Limb (tissue), 2 donors: Measurements from ENCODE around the gene ADARB2.

Experiments
- DNase-seq, 2 donors: peaks; one replicate each; pipeline ENCODE4 v3.0.0-alpha.2; 2016; ENCODE audit errors: extremely low spot score in 2 of 2

ADARB2 gene

DNA sequence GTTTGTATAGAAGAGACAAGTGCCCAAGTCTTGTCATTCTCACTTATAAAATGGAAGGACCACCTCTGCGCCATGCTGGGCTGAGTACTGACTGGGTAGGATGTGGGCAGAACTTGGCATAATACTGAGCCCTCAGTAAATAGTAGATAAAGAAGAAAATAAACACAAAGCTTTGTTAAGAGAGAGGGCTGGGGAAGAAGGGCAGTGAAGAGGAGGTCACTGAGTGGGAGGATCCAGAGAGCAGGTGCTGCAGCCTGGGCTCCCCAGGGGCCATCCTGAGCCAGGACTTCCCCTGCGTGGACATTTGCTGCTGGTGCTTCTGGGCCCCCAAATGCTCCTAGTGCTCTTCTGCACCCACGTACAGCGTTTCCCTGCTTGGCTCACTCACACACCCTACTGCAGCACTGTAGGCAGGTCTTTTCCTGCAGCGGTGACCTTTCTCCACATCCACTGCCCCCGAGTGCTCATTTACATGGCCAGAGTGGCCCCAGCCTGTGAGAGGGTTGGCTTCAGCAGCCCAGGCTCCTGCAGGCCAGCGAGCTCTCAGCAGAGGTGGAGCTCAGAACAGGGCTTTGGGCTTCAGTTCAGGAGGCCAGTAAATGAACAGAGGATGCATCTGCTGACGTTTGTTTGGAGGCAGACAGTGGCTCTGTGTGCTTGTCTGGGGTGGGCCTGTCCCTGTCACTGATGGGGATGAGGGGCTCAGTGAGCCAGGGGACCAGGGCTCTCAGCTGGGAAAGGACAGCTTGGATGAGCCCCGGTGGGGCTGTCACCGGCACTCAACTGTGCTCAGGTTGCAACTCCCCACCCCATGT, 164.6 kb downstream of the ADARB2 start:
- no peak for DNase-seq

DNA sequence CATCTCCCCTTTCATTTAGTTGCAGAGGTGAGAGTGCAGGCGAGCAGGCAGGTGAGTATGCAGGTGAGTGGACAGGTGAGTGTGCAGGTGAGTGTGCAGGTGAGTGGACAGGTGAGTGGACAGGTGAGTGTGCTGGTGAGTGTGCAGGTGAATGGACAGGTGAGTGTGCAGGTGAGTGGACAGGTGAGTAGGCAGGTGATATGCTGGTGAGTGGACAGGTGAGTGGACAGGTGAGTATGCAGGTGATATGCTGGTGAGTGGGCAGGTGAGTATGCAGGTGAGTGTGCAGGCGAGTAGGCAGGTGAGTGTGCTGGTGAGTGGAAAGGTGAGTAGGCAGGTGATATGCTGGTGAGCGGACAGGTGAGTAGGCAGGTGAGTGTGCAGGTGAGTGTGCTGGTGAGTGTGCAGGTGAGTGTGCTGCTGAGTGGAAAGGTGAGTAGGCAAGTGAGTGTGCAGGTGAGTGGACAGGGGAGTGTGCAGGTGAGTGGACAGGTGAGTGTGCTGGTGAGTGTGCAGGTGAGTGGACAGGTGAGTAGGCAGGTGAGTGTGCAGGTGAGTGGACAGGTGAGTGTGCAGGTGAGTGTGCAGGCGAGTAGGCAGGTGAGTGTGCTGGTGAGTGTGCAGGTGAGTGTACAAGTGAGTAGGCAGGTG, 165.6 kb downstream of the ADARB2 start:
- DNase-seq: no peak

DNA sequence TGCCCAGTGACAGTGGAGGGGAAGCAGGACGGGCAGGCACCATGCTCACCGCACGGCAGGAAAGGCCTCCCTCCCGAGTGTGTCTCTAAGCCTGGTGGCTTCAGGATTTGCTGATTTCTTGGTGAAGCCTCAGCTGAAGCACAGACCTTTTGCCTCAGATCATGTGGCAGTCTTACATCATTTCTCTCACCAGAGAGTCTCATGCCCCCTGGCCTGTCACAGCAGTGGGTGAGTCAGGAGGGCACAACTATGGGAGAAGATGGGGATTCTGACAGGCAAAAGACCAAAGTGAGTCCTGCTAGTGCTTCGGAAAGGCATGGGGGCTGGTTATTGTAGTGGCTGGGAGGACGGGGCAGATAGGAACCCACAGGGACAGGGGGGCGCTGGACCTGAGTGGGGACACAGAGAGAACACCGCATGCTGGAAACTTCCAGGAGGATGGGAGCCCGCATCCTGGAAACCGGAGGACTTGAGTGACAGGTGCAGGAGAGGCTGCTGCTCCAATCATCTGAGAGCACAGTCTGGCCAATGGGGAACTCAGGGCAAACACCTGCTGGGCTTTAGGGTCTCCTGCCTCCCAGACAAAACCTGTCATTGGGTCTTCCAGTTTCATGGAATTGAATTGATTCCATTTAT, 166.8 kb downstream of the ADARB2 start:
- DNase-seq: no peak

DNA sequence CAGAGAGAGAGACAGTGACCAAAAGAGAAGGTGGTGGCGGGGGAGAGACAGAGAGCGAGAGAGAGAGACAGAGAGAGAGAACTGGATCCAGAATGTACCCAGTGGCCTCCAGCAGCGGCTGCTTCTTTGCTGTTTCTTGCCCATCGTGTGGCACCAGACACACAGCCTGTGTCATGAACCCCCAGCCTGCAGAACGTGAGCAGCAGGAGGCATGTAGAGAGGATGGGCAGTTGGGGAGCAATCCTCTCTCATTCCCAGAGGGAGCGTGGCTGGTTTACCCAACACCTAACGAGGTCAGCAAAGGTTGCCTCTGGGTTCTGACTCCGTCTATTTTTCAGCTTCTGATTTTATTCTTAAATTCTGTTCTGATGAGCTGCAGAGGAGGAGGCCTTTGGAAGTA, 168.1 kb downstream of the ADARB2 start:
- no peak for DNase-seq

DNA sequence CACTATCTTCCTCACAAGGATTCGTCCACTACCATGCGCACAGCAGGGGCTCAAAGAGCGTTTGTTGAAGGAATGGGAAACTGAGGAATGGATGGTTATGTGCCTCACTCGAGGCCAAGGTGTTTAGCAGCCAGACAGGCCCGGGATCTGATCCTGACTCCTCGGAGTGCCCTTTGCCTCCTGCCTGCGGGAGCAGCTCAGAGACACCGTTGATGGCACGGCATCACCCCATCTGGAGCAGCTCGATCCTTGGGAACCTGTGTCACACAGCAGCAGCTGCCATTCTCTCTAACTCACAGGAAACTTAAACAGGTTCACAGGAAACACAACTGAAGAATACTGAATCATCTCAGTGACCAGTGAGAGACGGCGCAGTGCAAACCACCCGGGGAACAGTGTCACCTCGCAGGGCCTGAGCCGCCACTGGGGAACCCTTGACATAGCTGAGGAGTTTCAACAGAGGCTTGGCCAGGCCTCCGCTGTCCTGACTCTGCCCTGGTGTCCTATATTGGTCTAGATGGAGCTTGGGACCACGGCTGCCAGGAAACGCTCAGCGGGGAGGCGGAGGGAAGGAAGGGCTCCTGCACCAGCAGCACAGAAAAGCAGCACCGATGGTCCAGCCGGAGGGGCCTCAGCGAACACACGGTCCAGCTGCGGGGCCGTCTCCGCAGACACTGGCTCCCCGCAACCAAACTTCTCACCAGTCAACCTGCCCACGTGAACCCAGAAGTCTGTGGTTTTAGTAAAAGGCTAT, 169.4 kb downstream of the ADARB2 start:
- no peak for DNase-seq

DNA sequence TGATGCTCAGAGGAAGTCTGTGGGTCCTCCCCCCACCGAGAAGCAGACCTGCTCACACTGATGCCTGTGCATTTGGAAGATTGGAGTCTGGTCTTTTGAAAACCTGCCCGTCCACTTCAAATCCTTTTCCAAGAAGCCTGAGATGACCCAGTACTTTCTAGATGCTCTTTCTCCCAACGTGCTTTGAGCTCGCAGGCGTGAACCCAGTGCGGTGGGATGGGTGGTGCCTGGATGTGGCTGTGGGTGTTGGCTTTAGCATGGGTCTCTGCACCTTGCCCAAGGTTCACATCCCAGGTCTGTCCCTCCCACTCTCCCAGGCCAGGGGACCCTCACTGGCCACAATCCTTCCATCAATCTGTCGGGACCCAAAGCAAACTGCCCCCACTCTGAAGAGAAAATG, 170.2 kb downstream of the ADARB2 start:
- DNase-seq: no peak

DNA sequence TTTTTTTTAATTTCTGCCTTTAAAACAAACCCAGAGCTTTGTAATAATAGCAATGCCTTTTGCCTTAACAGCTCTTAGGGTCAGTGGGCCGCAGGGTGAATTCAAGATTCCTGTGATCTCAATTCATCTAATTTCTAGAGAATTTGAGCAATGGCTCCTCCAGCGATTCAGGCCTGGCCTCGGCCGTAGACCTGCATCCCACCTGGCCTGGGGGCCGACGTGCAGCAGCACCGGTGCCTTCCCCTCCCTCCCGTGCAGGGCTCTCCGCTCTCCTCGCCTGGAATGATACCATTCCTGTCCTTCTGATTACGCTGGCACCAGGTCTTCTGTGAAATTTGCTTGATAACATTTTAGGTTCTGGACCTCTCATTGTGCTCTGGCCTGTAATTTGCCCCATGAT, 172.5 kb downstream of the ADARB2 start:
- DNase-seq: no peak

DNA sequence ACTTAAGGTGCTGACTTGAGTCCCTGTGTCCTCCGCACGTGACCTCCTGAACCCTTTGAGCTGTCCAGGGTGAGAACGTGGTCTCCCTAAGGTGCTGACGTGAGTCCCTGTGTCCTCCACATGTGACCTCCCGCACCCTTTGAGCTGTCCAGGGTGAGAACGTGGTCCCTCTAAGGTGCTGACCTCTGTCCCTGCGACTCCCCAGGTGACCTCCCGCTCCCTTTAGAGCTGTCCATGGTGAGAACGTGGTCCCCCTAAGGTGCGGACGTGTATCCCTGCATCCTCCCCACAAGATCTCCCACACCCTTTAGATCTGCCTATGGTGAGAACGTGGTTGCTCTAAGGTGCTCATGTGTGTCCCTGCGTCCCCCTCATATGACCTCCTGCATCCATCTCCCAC, 174.3 kb downstream of the ADARB2 start:
- no peak for DNase-seq

DNA sequence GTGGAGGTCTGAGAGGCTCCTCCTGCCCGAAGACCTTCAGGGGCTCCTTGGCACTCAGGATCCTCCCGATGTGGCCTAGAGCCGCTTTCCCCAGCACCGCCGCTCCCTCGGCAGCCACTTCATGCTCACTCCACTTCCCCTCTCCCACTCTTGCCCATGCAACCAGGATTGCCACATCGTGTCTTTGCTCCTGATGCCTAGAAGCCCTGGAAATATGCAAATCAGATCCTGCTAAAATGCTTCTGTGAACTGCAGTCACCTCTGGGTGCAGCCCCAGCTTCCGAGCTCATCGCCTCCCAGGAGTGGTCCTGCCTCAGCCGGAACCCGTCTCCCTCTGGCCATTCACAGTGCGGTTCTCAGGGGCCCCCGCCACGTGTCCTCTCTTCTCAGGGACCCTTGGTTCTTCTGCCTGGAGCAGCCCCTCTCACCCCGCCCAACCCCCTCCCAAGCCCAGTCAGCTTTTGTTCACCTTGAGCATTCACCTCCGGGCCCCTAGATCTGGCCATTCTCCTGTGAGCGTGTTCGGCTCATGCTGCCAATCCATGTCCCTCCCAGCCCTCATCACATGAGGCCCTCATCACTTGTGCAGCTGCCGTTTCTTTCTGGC, 175.5 kb downstream of the ADARB2 start:
- no peak for DNase-seq

DNA sequence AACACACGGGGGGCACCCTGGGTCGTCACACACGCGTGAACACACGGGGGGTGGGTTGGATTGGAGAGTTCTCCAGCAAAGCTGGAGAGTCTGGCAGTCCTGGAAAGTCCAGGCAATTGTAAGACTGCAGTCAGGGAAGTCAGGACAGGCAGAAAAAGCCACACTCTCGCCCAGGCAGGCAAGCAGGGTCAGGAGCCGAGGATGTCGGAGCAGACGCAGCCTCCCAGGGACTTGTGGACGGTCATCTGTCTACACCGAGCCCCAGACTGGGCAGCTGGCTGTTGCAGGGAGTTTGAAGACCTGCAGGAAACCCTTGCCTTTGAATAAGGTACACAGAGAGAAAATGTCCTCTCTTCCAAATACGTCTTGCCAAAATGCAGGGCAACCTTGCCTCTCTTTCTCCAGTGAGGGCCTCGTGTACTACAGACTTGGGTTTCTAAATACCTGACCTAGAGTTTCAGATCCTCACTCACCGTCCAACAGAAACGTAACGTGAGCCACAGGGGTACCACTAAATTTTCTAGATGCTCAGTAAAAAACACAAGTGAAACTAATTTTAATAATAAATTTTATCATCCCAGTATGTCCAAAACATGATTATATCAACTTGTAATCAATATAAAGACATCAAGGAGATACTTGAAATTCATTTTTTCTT, 176.7 kb downstream of the ADARB2 start:
- DNase-seq: no peak

DNA sequence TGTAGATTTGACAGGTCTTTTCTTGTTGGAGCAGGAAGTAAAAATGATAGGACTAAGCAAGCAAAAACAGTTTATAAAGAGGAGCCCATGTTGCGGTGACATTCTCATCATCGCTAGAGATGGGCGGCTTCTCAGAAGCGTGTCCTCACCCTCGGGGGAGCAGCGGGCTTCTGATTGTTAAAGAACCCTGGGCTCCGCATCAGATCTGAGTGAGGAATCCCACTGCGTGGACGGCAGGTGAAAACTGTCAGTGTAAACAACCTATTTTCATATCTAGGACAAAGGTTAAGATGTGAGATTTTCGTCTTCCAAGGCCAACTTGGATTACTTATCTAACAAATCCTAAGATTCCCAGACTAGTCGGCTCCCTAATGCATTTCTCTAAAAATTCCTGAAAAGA, 177.6 kb downstream of the ADARB2 start:
- no peak for DNase-seq

DNA sequence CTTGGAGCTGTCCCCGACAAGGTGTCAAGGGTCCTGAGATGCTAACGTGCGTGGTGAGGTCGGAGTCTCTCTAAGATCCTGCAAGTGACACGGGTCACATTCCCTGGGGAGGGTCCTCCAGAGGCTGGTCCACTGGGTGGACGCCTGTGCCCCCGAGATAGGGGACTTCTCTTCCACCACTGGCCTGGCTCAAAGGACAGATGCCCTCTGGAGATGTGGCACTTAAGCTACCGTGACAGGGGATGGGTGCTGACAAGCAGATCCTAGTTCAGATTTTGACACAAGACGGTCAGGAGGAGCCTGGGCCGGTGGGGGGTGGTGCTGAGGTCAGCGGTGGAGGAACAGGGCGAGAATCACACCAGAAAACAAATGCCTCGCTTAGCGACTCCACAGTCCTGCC, 178.0 kb downstream of the ADARB2 start:
- no peak for DNase-seq

DNA sequence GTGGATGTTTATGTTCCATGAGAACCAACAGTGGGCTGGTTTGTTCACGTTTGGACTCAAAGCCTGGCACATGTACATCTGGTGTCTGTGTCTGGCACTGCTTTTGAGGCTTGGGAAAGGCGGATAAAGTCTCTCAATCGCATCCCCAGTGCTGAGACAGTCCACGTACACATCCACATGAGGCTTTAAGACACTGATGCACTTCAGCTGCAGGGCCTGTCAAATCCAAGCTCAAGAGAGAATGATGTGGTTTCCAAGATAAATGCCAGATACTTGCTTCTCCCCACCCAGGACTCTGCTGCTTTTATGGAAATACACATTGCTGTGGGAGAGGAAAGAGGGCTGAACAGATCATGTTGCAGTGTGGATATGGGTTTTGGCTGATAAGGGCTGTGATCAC, 178.4 kb downstream of the ADARB2 start:
- no peak for DNase-seq

DNA sequence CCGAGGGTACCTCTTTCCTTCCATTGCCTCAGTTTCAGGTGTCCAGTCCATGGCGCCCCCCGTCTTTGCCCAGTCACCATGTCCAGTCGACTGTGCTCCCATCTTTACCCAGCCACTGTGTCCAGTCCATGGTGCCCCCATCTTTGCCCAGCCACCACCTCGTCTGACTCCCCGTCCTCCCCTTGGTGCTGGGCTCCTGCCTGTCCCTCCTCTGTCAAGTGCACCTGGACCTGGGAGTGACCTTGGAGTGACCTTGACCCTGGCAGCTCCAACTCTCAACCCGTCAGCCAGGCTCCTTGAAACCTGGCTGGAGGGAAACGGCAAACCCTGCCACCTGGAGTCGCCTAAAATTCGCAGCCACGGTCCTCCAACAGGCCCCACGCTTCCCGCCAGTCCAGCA, 180.2 kb downstream of the ADARB2 start:
- no peak for DNase-seq

DNA sequence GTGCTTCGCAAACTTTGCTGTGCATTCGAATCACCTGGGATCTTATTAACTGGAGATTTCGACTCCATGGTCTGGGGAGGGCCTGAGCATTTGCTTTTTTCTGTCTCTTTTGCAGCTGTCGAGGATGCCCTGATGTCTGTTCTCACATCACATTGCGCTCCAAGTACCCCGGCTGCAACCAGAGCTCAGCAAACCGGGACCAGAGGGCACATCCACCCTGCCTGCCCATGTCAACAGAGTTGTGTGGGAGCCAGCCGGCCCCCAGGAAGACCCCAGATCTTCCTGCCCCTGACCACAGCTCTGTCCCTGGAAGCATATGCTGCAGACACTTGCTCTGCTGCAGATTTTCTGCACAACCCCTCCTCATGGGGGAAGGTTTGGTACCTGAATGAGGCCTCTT, 180.8 kb downstream of the ADARB2 start:
- DNase-seq: no peak

DNA sequence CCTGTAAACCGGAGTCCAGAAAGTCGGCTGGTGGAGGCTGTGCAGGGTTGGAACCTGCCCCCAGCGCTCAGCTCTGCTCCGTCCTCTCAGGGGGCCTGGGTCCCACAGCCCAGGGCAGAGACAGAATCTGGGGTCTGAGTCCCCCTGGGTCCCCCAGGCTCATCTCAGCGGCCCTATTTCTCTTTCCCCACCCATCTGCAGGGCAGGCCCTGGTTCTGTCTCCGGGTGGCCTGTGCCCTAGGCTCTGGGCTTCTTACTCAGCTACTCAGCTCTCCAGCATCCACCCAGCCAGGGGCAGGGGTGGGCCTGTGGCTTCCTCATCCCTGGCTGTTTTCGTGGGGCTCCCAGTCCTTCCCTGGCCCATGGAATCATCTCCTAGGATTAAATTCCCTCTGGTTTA, 183.4 kb downstream of the ADARB2 start:
- no peak for DNase-seq

DNA sequence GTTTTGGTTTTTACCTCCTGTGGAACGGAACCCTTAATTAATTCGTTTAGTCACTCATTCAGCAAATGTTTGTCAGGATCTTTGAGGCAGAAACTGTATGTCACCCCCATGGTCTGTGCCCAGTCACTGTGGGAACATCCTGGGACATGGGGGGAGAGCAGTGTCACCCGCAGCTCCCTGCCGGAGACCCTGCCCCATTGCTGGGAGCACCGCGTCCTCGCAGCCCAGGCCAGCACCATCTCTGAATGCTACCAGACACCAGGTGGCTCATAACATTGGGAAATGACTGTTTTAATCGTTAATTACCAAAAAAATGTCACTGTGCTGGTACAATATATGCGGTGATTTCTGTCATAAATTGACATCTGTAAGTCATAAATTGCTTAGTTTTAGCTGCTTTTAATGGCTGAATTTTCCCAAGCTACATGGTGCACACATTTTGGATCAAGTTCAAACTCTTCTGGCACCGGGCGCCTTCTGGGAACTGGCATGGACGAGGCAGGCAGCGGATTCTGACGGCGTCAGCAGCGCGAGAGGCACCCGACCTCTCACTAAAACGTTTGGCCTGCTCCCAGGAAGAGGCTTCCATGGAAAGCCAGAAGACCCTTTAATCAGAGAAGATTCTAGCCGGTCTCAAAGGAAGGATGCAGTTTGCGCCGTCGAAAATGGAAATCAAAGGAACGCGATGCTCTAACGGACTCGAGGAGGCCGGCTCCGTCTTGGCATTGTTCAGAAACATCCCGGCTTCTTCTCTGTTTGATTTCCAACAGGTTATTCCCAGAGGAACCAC, 184.2 kb downstream of the ADARB2 start:
- no peak for DNase-seq

DNA sequence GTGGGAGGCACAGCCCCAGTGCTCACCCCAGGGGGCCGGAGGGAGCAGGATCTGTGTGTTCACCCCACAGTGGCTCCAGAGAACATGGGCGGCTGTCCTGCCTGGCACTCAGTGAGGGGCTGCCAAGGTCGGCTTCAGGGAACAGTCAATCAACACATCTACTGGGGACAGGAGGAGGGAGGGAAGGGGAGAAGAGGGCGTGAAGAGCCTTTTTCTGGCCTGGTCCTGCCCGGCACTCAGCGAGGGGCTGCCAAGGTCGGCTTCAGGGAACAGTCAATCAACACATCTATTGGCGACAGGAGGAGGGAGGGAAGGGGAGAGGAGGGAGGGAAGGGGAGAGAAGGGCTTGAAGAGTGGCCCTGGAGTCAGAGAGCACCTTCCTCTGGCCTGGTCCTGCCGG, 184.9 kb downstream of the ADARB2 start:
- DNase-seq: no peak

DNA sequence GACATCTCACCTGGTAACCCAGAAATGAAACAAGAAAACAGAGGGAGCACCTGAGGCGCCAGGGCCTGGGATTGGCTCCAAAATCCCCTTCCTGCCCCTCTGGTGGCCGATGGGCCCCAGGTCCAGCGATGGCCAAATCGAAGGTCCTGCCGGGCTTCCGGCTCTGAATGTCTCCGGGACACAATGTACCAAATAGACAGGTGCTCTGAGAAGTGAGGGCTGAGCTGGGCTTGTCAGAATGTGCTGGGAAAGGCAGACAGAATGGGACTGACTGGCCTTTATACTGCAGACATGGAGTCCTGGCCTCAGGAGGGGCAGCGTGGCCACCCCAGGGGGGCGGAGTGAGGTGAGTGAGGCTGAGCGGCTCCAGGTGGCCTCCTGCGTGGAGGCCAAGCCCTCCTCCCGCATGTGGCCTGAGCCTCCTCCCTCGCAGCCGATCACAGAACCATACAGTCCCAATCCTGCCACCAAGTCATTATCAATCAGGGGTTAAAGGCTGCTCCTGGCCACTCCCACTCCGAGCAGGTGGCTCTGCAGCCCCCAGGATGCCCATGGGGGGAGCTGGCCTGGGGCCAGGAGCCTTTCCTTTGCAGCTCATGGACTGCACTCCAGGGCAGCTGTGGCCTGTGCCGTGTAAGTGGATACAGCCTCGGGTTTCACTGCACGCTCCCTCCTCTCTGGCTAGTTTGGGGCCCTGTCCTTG, 185.5 kb downstream of the ADARB2 start:
- peak in 1 of 2 donors; percentile 58 for DNase-seq

DNA sequence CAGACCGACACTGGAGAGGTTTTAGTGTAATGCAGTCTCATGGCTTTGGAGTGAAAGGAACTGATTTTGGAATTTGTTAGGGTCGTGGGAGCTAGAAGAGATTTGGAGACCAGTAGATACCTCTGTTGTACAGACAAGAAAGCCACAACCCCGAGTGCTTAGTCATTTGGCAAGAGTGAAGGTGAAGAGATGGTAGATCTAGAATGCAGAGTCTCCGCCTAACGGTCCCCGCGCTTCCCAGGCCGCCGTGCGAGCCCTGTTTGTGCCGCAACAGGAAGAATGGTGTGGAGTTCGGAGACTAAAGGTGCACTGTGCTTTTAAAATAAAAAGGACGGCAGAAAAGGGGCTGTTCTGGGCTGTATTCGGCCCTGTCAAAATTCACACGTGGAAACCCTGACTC, 186.7 kb downstream of the ADARB2 start:
- DNase-seq: no peak
